Activated CD4-positive, alpha-beta T cell treated with anti-CD3 and anti-CD28 coated beads, Interleukin-2, amount 10 ng/mL, durations not matched to agents 24 days and 14 days (primary cell): ENCODE measurements around the gene CDK5RAP2. TPM values are rescaled to one million over a fixed set of nuclear protein-coding genes. Genes with fewer than 3 reads are reported as not detected.
"Not testable (repeated sequence)": the region's sequence is repeated elsewhere in the genome, so short reads cannot be mapped to it uniquely, and the experiment has no call there.

Source experiments
- DNase-seq: peaks from one replicate; pipeline ENCODE4 v3.0.0; 2022
- H3K27ac Mint-ChIP-seq: one replicate; pipeline ENCODE4 v1.8.0; 2022; ENCODE audit warnings: mild to moderate bottlenecking, mixed read lengths
- H3K27me3 Mint-ChIP-seq: one replicate; pipeline ENCODE4 v1.8.0; 2022; ENCODE audit warnings: mixed read lengths
- H3K36me3 Mint-ChIP-seq: one replicate; pipeline ENCODE4 v1.8.0; 2022; ENCODE audit warnings: low read depth, mild to moderate bottlenecking, mixed read lengths
- H3K4me1 Mint-ChIP-seq: one replicate; pipeline ENCODE4 v1.8.0; 2021; ENCODE audit warnings: mixed read lengths
- H3K4me3 Mint-ChIP-seq: one replicate; pipeline ENCODE4 v1.8.0; 2022; ENCODE audit warnings: mild to moderate bottlenecking, moderate library complexity, mixed read lengths
- H3K9me3 Mint-ChIP-seq: one replicate; pipeline ENCODE4 v1.8.0; 2021; ENCODE audit warnings: mixed read lengths
- intact Hi-C: fragments of 100-400 bp; cut with micrococcal nuclease; formaldehyde crosslinking; loops from one replicate; pipeline ENCODE4 v1.15.1; 2023
- total RNA-seq: library from RNA; stranded (reverse); gene quantifications from 2 replicates; pipeline ENCODE4 v1.2.3, GENCODE V29; 2022

Gene CDK5RAP2
- total RNA-seq, 1 donor from 2014 or later = 70.0 TPM

DNA sequence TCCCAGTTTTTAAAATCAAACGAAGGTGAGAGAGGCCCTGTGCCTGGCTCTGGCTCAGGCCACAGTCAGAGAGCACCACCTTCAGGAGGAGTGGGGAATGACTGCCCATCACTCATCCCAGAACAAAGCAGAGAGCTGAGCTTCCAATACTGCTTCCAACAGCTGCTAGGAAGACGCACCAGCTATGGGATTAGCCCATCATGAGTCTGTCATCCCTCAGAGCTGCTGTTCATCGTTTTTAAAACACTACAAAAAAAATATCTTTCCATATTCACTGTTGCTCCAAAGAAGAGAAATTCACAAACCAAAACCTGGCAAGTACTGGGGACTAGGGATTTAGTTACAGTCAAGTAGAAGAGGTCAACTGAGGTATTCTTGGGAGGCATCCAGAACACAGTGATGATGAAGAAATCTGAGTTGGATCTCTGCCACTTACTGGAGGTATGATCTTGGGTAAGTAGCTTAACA, 102.4 kb downstream of the CDK5RAP2 start:
- peak overlapping the region; percentile 29 for H3K27ac Mint-ChIP-seq
- peak; percentile 83 for DNase-seq
- intact Hi-C loops = loop anchor here (1.0 to 5.0 kb wide), 2 partner anchors 129 to 920 kb away; no protein-coding TSS in a partner anchor

DNA sequence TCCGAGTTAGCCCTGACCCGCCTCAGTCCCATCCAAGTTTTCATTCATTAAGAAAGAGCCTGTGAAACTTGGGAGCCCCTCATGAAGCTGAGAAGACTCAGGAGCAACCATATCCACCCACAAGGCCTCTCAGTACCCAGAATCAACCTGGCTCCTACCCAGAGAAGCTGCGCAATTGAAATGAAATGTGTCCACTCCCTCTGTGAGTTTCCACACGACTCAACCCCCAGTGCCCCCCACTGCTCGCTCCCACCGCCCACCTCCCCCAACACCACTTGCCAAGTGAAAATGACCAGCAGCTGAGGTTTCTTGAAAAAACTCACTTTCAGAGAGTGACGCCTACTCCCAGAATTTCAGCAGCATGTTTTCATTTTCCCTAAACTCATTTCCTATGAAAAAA, 104.6 kb downstream of the CDK5RAP2 start:
- no peak for DNase-seq
- Mint-ChIP-seq H3K27me3 (no peaks in the 10 kb centered on the region), H3K27ac (no peak overlapping the region), H3K9me3 (no peaks in the 10 kb centered on the region), H3K4me3 (no peak overlapping the region), H3K36me3 (peaks cover 44% of the 10 kb centered on the region), H3K4me1 (peaks cover 5% of the 10 kb centered on the region)
- intact Hi-C loops = loop anchor here (5.0 kb wide), 1 partner anchor 918 kb away; no protein-coding TSS in a partner anchor

More for the DNA sequence above, 102.4 kb downstream of the CDK5RAP2 start:
- peaks cover 45% of the 10 kb centered on the region for H3K36me3 Mint-ChIP-seq
- no peaks in the 10 kb centered on the region for H3K9me3 Mint-ChIP-seq
- H3K4me3 Mint-ChIP-seq = no peak overlapping the region
- no peaks in the 10 kb centered on the region for H3K27me3 Mint-ChIP-seq
- H3K4me1 Mint-ChIP-seq = peaks cover 5% of the 10 kb centered on the region

DNA sequence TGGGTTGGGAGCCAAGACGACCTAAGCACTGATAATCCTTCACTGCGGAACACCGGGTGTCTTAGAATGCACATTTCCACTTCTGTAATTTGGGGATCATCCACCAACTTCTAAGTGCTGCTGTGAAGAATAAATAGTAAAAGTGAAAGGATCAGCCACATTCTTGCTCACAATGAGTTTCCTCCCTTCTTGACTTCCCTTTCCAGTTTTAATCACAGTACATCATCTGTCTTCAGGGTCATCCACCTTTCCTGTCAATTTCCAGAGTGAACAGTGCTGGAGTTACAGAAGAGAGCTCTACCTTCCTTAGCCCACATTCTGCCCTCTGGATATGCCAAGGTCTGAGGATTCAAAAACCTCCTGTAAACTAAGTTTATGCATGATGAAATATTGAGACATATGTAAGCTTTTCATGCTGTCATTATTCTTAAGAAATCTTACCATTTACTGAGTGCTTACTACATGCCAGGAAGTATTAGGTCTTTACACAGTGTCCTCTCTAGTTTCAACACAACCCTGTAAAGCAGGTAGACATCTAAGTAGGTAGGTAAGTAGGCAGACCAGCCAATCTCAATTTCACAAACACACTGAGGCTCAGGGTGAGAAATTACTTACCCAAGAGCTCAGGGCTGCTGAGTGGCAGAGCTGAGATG, 105.2 kb downstream of the CDK5RAP2 start:
- DNase-seq = no peak
- Mint-ChIP-seq H3K36me3 (peaks cover 48% of the 10 kb centered on the region), H3K9me3 (no peaks in the 10 kb centered on the region), H3K4me3 (no peak overlapping the region), H3K27ac (no peak overlapping the region), H3K4me1 (peaks cover 5% of the 10 kb centered on the region), H3K27me3 (no peaks in the 10 kb centered on the region)
- intact Hi-C loops = loop anchor here (5.0 kb wide), 1 partner anchor 917 kb away; no protein-coding TSS in a partner anchor

DNA sequence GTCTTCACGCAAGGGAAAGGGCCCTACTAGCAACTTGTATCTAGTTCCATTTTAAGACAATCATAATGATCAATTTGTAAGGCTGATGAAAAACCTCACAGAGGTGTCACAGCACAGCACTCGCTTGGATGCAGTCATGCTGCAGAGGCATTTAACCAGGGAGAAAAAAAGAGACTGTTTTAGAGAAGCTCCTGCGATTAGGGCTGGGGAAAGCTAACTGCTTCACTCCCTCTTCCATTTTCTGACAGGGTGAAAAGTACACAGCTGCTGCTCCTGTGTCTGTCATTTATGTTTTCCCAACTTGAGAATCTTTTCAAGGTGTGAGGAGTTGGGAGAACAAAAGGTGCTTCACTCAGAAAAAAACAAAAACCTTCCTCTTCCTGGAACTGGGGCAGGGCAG, 106.4 kb downstream of the CDK5RAP2 start:
- Mint-ChIP-seq H3K4me1 (peaks cover 5% of the 10 kb centered on the region), H3K9me3 (no peaks in the 10 kb centered on the region), H3K27me3 (no peaks in the 10 kb centered on the region), H3K27ac (no peak overlapping the region), H3K4me3 (no peak overlapping the region), H3K36me3 (peaks cover 47% of the 10 kb centered on the region)
- intact Hi-C loops = no loop called here
- DNase-seq = no peak

DNA sequence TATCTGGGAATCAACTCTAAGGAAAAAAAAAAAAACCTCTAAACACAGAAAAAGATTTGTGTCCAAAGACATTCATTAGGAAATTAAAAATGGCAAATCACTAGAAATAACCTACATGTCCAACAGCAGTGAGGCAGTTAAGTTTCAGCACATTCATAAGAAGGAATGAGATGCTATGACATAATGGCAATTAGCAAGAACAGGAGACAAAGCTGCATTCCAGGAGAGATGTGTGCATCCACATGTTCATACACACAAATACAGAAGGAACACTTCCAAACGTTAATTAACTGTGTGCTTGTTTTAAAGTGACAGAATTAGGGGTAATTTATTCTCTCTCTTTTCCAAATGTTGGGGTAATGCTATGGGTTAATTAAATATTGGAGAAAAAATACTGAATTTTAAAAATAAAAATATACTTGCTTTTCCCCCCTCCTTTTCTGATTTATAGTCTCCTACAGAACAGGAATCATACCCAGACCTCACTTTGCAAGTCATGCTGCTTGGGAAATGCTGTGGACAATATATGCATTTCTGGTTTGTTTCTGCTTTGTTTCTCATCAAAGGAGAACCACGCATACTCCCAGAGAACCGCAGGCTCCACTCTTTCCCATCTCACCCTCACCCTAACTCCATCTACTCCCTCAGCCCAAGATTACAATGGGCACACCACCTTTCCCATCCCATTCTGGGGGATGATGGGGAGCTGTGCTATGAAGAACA, 114.1 kb downstream of the CDK5RAP2 start:
- no peak for DNase-seq
- Mint-ChIP-seq H3K27ac (no peak overlapping the region), H3K9me3 (no peaks in the 10 kb centered on the region), H3K27me3 (no peaks in the 10 kb centered on the region), H3K4me1 (no peaks in the 10 kb centered on the region), H3K36me3 (peaks cover 34% of the 10 kb centered on the region), H3K4me3 (no peak overlapping the region)
- intact Hi-C loops = no loop called here

GRCh38 chr9:120464887-120465421, 115.0 kb downstream of the CDK5RAP2 start:
- no peaks in the 10 kb centered on the region for H3K4me1 Mint-ChIP-seq
- H3K27ac Mint-ChIP-seq = no peak overlapping the region
- H3K36me3 Mint-ChIP-seq = peaks cover 35% of the 10 kb centered on the region
- no peaks in the 10 kb centered on the region for H3K27me3 Mint-ChIP-seq
- H3K4me3 Mint-ChIP-seq = no peak overlapping the region
- H3K9me3 Mint-ChIP-seq = no peaks in the 10 kb centered on the region
- no peak for DNase-seq
- intact Hi-C loops = no loop called here

DNA sequence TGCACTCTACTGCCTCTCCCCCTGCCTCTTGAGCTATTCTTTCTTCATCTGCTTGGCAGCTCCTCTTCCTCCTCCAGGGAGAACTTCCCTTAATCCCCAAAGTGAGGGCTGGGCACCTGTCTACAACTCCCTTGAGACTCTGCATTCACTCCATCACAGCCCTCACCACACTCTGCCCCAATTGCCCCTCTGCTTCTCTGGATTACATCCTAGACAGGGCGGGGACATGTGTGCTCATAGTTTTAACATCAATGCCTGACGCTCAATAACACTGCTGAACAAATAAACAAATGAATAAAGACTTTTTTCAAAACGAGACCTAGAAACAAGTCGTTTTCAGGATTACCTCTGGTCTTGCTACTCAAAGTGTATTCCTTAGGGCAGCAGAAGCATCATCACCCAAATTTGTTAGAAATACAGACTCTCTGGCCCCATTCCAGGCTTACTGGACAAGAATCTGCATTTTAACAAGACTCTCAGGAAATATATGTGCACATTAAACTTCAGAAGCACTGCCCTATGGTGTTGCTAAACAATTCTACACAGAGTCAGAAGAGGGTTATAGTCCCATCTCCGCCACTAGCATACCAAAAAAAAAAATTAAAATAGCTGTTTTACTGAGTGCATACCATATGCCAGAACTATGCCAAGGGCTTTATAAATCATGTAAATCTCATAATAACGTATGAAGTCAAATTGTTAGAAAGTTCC, 115.6 kb downstream of the CDK5RAP2 start:
- H3K36me3 Mint-ChIP-seq = peaks cover 34% of the 10 kb centered on the region
- H3K27me3 Mint-ChIP-seq = no peaks in the 10 kb centered on the region
- H3K4me3 Mint-ChIP-seq = no peak overlapping the region
- no peaks in the 10 kb centered on the region for H3K4me1 Mint-ChIP-seq
- no peak for DNase-seq
- intact Hi-C loops = no loop called here
- no peaks in the 10 kb centered on the region for H3K9me3 Mint-ChIP-seq
- H3K27ac Mint-ChIP-seq = no peak overlapping the region

DNA sequence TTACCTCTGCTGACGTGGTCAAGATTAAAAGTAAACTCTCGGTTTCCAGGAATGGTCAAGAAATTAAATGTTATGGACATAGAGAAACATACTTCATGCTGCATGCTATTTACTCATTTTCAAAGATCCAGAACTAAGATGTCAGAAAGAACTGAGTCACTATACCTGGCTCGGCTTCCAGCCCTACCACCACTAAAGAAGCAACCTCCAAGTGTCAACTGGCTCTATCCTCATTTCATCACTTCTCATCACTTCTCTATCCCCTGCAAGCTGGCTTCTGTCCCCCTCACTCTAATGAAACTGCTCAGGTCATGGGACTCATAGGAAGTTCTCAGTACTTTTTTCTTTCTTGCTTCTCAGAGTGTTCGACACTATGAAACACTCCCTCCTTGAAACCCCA, 116.2 kb downstream of the CDK5RAP2 start:
- H3K9me3 Mint-ChIP-seq = no peaks in the 10 kb centered on the region
- no peaks in the 10 kb centered on the region for H3K27me3 Mint-ChIP-seq
- no peak overlapping the region for H3K27ac Mint-ChIP-seq
- H3K4me3 Mint-ChIP-seq = no peak overlapping the region
- no peaks in the 10 kb centered on the region for H3K4me1 Mint-ChIP-seq
- DNase-seq = no peak
- intact Hi-C loops = no loop called here
- peaks cover 39% of the 10 kb centered on the region for H3K36me3 Mint-ChIP-seq

GRCh38 chr9:120461677-120462076, 118.3 kb downstream of the CDK5RAP2 start:
- H3K36me3 Mint-ChIP-seq = peaks cover 40% of the 10 kb centered on the region
- H3K4me3 Mint-ChIP-seq, H3K27ac Mint-ChIP-seq, H3K9me3 Mint-ChIP-seq, H3K4me1 Mint-ChIP-seq, DNase-seq, intact Hi-C loops, H3K27me3 Mint-ChIP-seq: not testable (repeated sequence)

- no peak overlapping the region for H3K27ac Mint-ChIP-seq
- H3K36me3 Mint-ChIP-seq = peaks cover 41% of the 10 kb centered on the region
- H3K9me3 Mint-ChIP-seq = no peaks in the 10 kb centered on the region
- intact Hi-C loops = no loop called here
- no peaks in the 10 kb centered on the region for H3K4me1 Mint-ChIP-seq
- H3K27me3 Mint-ChIP-seq = no peaks in the 10 kb centered on the region
- no peak overlapping the region for H3K4me3 Mint-ChIP-seq
- DNase-seq = no peak
Observed at GRCh38 chr9:120456218-120456617, 123.7 kb downstream of the CDK5RAP2 start.

DNA sequence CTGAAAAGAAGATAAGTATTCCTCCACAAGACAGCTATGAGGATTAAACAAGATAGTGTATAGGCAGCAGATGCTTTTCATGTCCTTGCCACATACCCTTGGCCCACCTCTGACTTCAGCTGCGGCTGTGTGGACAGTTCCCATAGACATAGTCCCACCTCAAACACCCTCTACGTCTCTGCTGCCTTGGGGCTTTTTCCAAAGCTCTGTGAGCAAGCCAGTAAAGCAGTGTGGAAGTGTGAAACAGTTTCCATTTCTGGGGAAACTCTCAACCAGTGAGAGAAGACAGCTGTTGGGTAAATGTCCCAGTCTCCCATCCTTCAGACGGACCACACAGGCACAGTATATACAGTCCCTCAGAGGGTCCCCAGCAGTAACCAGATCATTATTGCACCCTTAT, 125.5 kb downstream of the CDK5RAP2 start:
- H3K36me3 Mint-ChIP-seq = peaks cover 41% of the 10 kb centered on the region
- intact Hi-C loops = no loop called here
- H3K27ac Mint-ChIP-seq = no peak overlapping the region
- no peaks in the 10 kb centered on the region for H3K4me1 Mint-ChIP-seq
- H3K27me3 Mint-ChIP-seq = no peaks in the 10 kb centered on the region
- no peak overlapping the region for H3K4me3 Mint-ChIP-seq
- no peaks in the 10 kb centered on the region for H3K9me3 Mint-ChIP-seq
- DNase-seq = no peak

- peaks cover 40% of the 10 kb centered on the region for H3K36me3 Mint-ChIP-seq
- no peak overlapping the region for H3K27ac Mint-ChIP-seq
- H3K4me3 Mint-ChIP-seq = no peak overlapping the region
- H3K4me1 Mint-ChIP-seq = no peaks in the 10 kb centered on the region
- no peaks in the 10 kb centered on the region for H3K9me3 Mint-ChIP-seq
- DNase-seq = no peak
- no peaks in the 10 kb centered on the region for H3K27me3 Mint-ChIP-seq
- intact Hi-C loops = no loop called here
Observed at GRCh38 chr9:120453792-120454191, 126.2 kb downstream of the CDK5RAP2 start.

GRCh38 chr9:120452631-120453030, 127.3 kb downstream of the CDK5RAP2 start:
- H3K4me1 Mint-ChIP-seq = no peaks in the 10 kb centered on the region
- no peak overlapping the region for H3K4me3 Mint-ChIP-seq
- no peaks in the 10 kb centered on the region for H3K9me3 Mint-ChIP-seq
- DNase-seq = no peak
- H3K36me3 Mint-ChIP-seq = peaks cover 43% of the 10 kb centered on the region
- H3K27me3 Mint-ChIP-seq = no peaks in the 10 kb centered on the region
- intact Hi-C loops = no loop called here
- H3K27ac Mint-ChIP-seq = no peak overlapping the region

GRCh38 chr9:120450916-120451315, 129.1 kb downstream of the CDK5RAP2 start:
- H3K27me3 Mint-ChIP-seq = no peaks in the 10 kb centered on the region
- no peak overlapping the region for H3K27ac Mint-ChIP-seq
- H3K4me1 Mint-ChIP-seq = peaks cover 10% of the 10 kb centered on the region
- intact Hi-C loops = no loop called here
- H3K9me3 Mint-ChIP-seq = no peaks in the 10 kb centered on the region
- no peak overlapping the region for H3K4me3 Mint-ChIP-seq
- no peak for DNase-seq
- peaks cover 48% of the 10 kb centered on the region for H3K36me3 Mint-ChIP-seq
